NCI-H2081 treated with DMSO at 0.1 percent for 48 hours (cell line): ENCODE data around the gene WDR62.
A peak's percentile ranks its signal among the peaks of the same experiment; 100 is the strongest.

Experiments
- DNase-seq: peaks from one replicate; lab custom pipeline; 2025; lab: John Stamatoyannopoulos, UW

WDR62 gene

DNA sequence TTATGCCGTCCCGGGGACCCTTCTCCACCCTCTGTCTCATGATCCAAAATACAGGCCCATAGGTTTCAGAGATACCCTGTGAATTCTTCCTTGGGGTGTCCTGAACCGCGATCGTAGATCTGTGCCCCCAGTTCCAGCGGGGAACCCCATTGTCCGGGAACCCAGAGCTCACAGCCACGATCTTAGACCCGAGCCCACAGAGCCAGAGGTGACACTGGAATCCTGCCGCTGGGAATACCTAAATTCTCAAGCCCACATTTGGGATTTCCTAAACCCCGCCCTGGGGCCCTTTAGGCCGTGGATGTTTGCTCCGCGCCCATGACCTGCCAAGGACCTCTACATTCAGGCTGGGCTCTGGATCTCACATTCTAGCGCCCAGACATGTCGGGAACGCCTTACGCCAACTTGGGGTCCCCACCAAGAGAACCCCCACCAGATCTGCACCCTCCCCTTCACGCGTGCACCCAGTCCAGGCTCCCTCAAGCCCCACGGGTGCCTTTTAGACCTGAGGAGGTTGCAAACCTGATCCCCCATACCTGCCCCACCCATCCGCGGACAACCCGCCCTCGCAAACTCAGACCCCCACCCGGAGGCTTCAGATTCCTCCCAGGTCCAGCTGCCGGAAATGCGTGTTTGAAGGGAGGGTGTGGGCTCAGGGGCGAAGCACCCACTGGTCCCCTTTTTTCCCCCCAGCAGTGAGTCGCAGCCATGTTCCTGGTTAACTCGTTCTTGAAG is 85.8 kb downstream of the WDR62 start:
- DNase-seq = peak; percentile 21

- DNase-seq = no peak
Observed at GRCh38 chr19:36141039-36141927, 86.6 kb downstream of the WDR62 start.

DNA sequence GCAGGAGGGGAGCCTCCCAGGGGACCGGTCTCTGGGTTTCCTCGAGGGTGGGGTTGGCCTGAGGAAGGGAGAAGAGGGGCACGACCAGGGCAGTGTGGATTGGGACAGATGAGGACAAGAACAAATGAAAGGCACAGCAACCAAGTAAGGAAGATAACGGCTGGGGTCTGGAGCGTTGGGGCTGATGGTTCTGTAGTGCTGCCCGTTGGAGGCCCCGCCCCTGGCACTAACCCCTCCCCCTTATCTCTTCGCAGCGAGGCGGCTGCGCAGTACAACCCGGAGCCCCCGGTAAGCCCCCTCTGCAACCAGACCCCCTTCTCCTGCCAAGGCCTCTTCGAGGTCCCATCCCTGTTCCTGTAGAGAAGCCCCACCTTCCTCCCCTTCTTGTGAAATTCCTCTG is 87.3 kb downstream of the WDR62 start:
- no peak for DNase-seq

DNA sequence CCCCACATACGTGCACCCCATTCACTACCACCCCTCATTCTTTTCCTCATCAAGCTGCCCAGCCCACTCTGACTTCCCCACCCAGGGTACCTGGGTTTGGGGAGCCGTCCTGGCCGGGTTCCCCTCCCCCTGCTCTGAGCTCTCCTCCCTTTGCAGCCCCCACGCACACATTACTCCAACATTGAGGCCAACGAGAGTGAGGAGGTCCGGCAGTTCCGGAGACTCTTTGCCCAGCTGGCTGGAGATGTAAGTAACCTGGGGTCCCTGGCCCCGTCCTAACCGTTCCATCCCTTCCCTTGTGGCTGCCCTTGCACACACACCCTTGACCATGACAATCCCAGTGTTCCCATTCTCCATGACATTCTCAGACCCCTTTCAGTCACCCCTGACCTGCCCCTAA is 87.8 kb downstream of the WDR62 start:
- no peak for DNase-seq

DNA sequence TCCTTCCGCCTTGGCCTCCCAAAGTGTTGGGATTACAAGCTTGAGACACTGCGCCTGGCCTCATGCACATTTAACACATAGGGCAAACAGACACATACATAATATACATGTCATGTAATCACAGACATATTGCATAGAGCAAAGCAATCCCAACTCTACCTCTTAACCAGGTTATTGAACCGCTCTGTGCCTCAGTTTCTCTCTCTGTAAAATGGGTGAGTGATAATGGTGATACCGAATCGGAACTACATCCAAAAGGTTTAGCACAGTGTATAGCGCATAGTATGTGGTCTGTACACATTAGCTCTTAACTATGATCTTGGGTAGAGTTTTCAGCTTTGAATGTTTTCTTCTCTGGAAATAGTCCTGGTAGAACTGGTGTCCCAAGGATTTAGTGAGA is 89.9 kb downstream of the WDR62 start:
- no peak for DNase-seq

- no peak for DNase-seq
Observed at GRCh38 chr19:36149673-36150406, 95.1 kb downstream of the WDR62 start.

DNA sequence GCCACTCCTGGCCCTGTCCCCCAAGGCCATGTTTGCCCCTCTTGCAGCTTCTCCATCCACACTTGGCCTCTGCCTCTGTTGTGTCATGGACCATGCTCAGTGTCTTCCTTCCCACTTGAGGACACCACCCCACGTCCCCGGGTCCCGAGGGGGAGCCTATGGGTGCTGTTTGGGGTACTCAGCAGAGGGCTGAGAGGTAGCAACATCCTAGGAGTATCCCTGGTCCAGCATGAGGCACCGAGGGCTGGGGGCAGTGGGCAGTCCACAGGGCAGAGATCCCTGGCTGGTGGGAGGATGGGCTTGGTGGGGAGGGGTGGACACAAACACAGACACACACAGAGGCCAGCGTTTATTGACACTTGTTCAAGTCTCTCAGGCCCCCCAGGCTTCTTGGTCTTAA is 95.9 kb downstream of the WDR62 start:
- DNase-seq = no peak

- no peak for DNase-seq
Observed at GRCh38 chr19:36151144-36152018, 96.7 kb downstream of the WDR62 start.

DNA sequence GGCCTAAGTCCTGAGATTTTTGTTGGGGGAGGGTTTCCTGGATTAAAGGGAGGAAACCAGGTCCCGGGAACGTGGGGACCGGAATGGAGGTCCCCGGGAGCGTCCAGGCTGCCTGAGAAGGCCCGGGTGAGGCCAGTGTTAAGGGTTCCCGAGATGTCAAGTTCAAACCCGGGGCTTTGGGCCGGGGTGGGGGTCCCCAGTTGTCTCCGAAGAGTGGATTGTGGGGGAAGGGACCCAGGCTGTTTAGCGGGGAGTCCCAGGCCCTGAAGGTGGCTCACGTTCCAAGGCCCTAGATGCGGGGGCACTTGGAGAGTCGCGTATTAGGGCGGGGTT is 97.3 kb downstream of the WDR62 start:
- no peak for DNase-seq

GRCh38 chr19:36152352-36153091 is 97.8 kb downstream of the WDR62 start, which contains the start of gene COX7A1:
Gene COX7A1, minus strand, starts transcription at chr19:36152447. Its CDS starts 40 bp downstream, at chr19:36152407.
- DNase-seq = no peak

- DNase-seq = no peak
Observed at GRCh38 chr19:36153126-36153525, 98.4 kb downstream of the WDR62 start.
